SHP77 (cell line): Measurements from ENCODE around the gene CCNF.

ENCODE experiments used
- DNase-seq, 2 experiments: peaks; one replicate each; lab custom pipeline; 2025; lab: John Stamatoyannopoulos, UW

Gene CCNF

GRCh38 chr16:2429034-2429770 is at the start of gene CCNF:
Gene CCNF, plus strand, starts transcription at chr16:2429447. Its CDS starts 35 bp downstream, at chr16:2429482.
- peak; percentile 91 to 93 for DNase-seq

GRCh38 chr16:2383501-2383900 is 45.7 kb upstream of the CCNF start:
- DNase-seq, result no peak

GRCh38 chr16:2384426-2384825 is 44.8 kb upstream of the CCNF start:
- DNase-seq, result no peak

GRCh38 chr16:2385190-2385836 is 43.9 kb upstream of the CCNF start:
- DNase-seq, result peak; percentile 20 to 50

GRCh38 chr16:2385982-2386381 is 43.3 kb upstream of the CCNF start:
- DNase-seq, result peak; percentile 74 to 75

- peak; percentile 59 to 60 for DNase-seq
These were observed 42.3 kb upstream of the CCNF start for GRCh38 chr16:2386990-2387389.

GRCh38 chr16:2388139-2388874 is 40.9 kb upstream of the CCNF start:
- peak in 1 of 2 experiments; percentile 20 for DNase-seq

GRCh38 chr16:2388875-2389433 is 40.3 kb upstream of the CCNF start:
- peak; percentile 97 for DNase-seq

- DNase-seq, result no peak
These were observed 37.2 kb upstream of the CCNF start for GRCh38 chr16:2392025-2392424.

- DNase-seq, result no peak
These were observed 30.7 kb upstream of the CCNF start for GRCh38 chr16:2398520-2398919.

GRCh38 chr16:2404099-2404498 is 25.1 kb upstream of the CCNF start:
- DNase-seq, result no peak

GRCh38 chr16:2415085-2415484 is 14.2 kb upstream of the CCNF start:
- no peak for DNase-seq

- no peak for DNase-seq
These were observed 9.2 kb upstream of the CCNF start for GRCh38 chr16:2420035-2420434.

GRCh38 chr16:2422123-2422867 is 7.0 kb upstream of the CCNF start:
- DNase-seq, result peak; percentile 74 to 75

GRCh38 chr16:2424061-2425007 is 4.9 kb upstream of the CCNF start:
- no peak for DNase-seq

GRCh38 chr16:2425008-2425518 is 4.2 kb upstream of the CCNF start:
- no peak for DNase-seq

- DNase-seq, result no peak
These were observed 3.3 kb upstream of the CCNF start for GRCh38 chr16:2425825-2426430.

GRCh38 chr16:2426941-2427361 is 2.3 kb upstream of the CCNF start:
- DNase-seq, result no peak

GRCh38 chr16:2427526-2427925 is 1.7 kb upstream of the CCNF start:
- no peak for DNase-seq
